Glutamatergic neuron (in vitro differentiated cells): ENCODE measurements around the gene GDF3. TPM values are rescaled to one million over a fixed set of nuclear protein-coding genes. Genes with fewer than 3 reads are reported as not detected.

ENCODE experiments used
- DNase-seq: peaks from one replicate; pipeline ENCODE4 v3.0.0; 2022
- H3K27ac Mint-ChIP-seq: one replicate; pipeline ENCODE4 v1.8.0; 2020; ENCODE audit warnings: mild to moderate bottlenecking, mixed read lengths, inconsistent platforms; ENCODE audit not compliant: unreplicated experiment
- H3K27me3 Mint-ChIP-seq: one replicate; pipeline ENCODE4 v1.8.0; 2020; ENCODE audit warnings: mild to moderate bottlenecking, moderate library complexity, mixed read lengths, inconsistent platforms; ENCODE audit not compliant: unreplicated experiment
- H3K36me3 Mint-ChIP-seq: one replicate; pipeline ENCODE4 v1.8.0; 2020; ENCODE audit warnings: mild to moderate bottlenecking, mixed read lengths, inconsistent platforms; ENCODE audit not compliant: unreplicated experiment
- H3K4me1 Mint-ChIP-seq: one replicate; pipeline ENCODE4 v1.8.0; 2020; ENCODE audit warnings: mild to moderate bottlenecking, low read depth, mixed read lengths, inconsistent platforms; ENCODE audit not compliant: unreplicated experiment
- H3K4me3 Mint-ChIP-seq: one replicate; pipeline ENCODE4 v1.8.0; 2020; ENCODE audit warnings: mild to moderate bottlenecking, mixed read lengths, inconsistent platforms; ENCODE audit not compliant: unreplicated experiment
- H3K9me3 Mint-ChIP-seq: one replicate; pipeline ENCODE4 v1.8.0; 2020; ENCODE audit warnings: mild to moderate bottlenecking, moderate library complexity, mixed read lengths, inconsistent platforms; ENCODE audit not compliant: unreplicated experiment
- total RNA-seq: library from RNA; stranded (reverse); fragmentation: NEBNext Ultra II Directional; extraction: Animal tissue kit (Norgen Biotek cat#: 25700); gene quantifications from one replicate; pipeline ENCODE4 v1.2.1, GENCODE V29; 2021; ENCODE audit not compliant: unreplicated experiment
- TF ChIP-seq, protein P1 (sequence below): fragments of 200-600 bp; sonication (generic); IDR thresholded peaks from one replicate; pipeline ENCODE4 v1.5.0; 2021; ENCODE audit not compliant: partially characterized antibody, unreplicated experiment

The GDF3 gene
- total RNA-seq, 1 donor from 2014 or later = 0.34 TPM

DNA sequence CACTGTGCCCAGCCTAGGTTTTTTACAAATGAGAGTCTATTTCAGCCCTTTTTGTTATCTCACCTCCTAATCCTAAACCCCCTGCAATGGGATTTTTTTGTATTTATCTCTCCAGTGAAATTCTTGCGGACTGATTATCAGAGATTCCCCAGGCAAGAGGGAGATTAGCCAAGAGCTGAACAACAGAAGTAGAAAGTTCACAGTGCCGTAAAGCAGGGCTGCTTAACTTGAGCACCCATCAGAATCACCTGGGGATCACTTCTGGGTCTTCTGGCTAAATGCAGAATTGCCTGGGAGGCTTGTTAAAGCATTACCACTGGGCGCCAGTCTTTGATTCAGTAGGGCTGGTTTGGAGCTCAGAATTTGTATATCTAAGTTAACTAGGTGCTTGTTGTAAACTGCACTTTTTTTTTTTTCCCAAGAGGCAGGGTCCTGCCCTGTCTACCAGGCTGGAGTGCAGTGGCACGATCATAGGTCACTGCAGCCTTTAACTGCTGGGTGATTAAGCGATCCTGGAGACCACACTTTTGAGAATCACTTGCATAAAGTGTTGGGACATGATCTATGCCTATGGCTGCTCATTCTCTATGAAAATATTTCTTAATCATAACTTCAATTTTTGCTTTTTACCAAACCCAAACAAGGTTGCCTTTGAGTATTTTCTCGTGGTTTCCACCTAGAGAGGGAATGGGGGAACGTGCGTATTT lies 14.5 kb upstream of the GDF3 start:
- Mint-ChIP-seq H3K36me3 (peaks cover 6% of the 10 kb centered on the region), H3K4me3 (no peak overlapping the region), H3K4me1 (no peaks in the 10 kb centered on the region), H3K27ac (no peak overlapping the region), H3K9me3 (no peaks in the 10 kb centered on the region), H3K27me3 (no peaks in the 10 kb centered on the region)
- TF ChIP-seq, protein P1, sequence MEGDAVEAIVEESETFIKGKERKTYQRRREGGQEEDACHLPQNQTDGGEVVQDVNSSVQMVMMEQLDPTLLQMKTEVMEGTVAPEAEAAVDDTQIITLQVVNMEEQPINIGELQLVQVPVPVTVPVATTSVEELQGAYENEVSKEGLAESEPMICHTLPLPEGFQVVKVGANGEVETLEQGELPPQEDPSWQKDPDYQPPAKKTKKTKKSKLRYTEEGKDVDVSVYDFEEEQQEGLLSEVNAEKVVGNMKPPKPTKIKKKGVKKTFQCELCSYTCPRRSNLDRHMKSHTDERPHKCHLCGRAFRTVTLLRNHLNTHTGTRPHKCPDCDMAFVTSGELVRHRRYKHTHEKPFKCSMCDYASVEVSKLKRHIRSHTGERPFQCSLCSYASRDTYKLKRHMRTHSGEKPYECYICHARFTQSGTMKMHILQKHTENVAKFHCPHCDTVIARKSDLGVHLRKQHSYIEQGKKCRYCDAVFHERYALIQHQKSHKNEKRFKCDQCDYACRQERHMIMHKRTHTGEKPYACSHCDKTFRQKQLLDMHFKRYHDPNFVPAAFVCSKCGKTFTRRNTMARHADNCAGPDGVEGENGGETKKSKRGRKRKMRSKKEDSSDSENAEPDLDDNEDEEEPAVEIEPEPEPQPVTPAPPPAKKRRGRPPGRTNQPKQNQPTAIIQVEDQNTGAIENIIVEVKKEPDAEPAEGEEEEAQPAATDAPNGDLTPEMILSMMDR = no peak
- DNase-seq = no peak

DNA sequence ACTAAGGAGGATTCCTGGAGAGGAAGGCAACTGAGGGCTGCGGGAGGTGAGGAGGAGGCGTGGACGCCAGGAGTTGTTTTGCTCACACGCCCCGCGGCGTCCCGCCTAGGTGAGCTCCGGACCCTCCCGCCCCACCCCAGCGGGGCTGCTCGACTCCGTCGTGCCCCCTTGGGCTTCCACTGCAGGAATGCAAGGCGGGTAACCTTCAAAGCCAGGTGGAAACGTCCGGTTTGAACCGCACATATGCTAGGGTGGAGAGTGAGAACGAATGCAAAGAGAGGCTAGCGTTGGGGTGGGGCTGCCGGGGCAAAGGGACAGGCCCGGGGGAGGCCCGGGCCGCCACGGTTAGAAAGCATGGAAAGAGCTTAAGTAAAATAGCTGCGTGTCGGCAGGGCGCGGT lies 10.3 kb upstream of the GDF3 start:
- H3K4me1 Mint-ChIP-seq = no peaks in the 10 kb centered on the region
- H3K9me3 Mint-ChIP-seq = no peaks in the 10 kb centered on the region
- DNase-seq = no peak
- no peaks in the 10 kb centered on the region for H3K36me3 Mint-ChIP-seq
- TF ChIP-seq, protein P1 = no peak
- H3K27ac Mint-ChIP-seq = no peak overlapping the region
- no peak overlapping the region for H3K4me3 Mint-ChIP-seq
- no peaks in the 10 kb centered on the region for H3K27me3 Mint-ChIP-seq

- DNase-seq = no peak
- peaks cover 5% of the 10 kb centered on the region for H3K27me3 Mint-ChIP-seq
- H3K27ac Mint-ChIP-seq = no peak overlapping the region
- H3K4me3 Mint-ChIP-seq = no peak overlapping the region
- TF ChIP-seq, protein P1 = no peak
- no peaks in the 10 kb centered on the region for H3K4me1 Mint-ChIP-seq
- no peaks in the 10 kb centered on the region for H3K36me3 Mint-ChIP-seq
- H3K9me3 Mint-ChIP-seq = peaks cover 3% of the 10 kb centered on the region
These were observed 376 bp downstream of the GDF3 start for GRCh38 chr12:7695237-7695560.

- no peaks in the 10 kb centered on the region for H3K36me3 Mint-ChIP-seq
- TF ChIP-seq, protein P1 = no peak
- H3K9me3 Mint-ChIP-seq = peaks cover 3% of the 10 kb centered on the region
- H3K4me1 Mint-ChIP-seq = no peaks in the 10 kb centered on the region
- H3K27me3 Mint-ChIP-seq = peaks cover 5% of the 10 kb centered on the region
- no peak overlapping the region for H3K27ac Mint-ChIP-seq
- no peak for DNase-seq
- H3K4me3 Mint-ChIP-seq = no peak overlapping the region
These were observed 879 bp downstream of the GDF3 start for GRCh38 chr12:7694556-7695236.

GRCh38 chr12:7693793-7694192 lies 1.8 kb downstream of the GDF3 start:
- no peak for DNase-seq
- TF ChIP-seq, protein P1 = no peak

More at GRCh38 chr12:7693793-7694192, 1.8 kb downstream of the GDF3 start:
- H3K9me3 Mint-ChIP-seq = peaks cover 3% of the 10 kb centered on the region
- H3K36me3 Mint-ChIP-seq = no peaks in the 10 kb centered on the region
- H3K27ac Mint-ChIP-seq = no peak overlapping the region
- no peaks in the 10 kb centered on the region for H3K4me1 Mint-ChIP-seq
- H3K27me3 Mint-ChIP-seq = peaks cover 5% of the 10 kb centered on the region
- no peak overlapping the region for H3K4me3 Mint-ChIP-seq
